Upper lobe of right lung (tissue), 1 donor: ENCODE data around the gene ESCO1. TPM values are rescaled to one million over a fixed set of nuclear protein-coding genes. Genes with fewer than 3 reads are reported as not detected.

ENCODE experiments used
- ATAC-seq: fragments of 200-7000 bp; cut with Tn5 transposase; one replicate; pipeline ENCODE4 v1.9.1; 2020; ENCODE audit warnings: mild to moderate bottlenecking, moderate library complexity
- DNase-seq: peaks from one replicate; pipeline ENCODE4 v3.0.0-alpha.2; 2020
- H3K27ac ChIP-seq: fragments of 200-600 bp; one replicate; pipeline ENCODE4 v1.8.0; 2022
- H3K27me3 ChIP-seq: fragments of 200-600 bp; one replicate; pipeline ENCODE4 v1.8.0; 2022; ENCODE audit warnings: mild to moderate bottlenecking
- H3K36me3 ChIP-seq: fragments of 200-600 bp; one replicate; pipeline ENCODE4 v1.8.0; 2022
- H3K4me1 ChIP-seq: fragments of 200-600 bp; one replicate; pipeline ENCODE4 v1.8.0; 2022
- H3K4me3 ChIP-seq: fragments of 200-600 bp; one replicate; pipeline ENCODE4 v1.8.0; 2022; ENCODE audit warnings: mild to moderate bottlenecking
- H3K9me3 ChIP-seq: fragments of 200-600 bp; one replicate; pipeline ENCODE4 v1.8.0; 2022
- intact Hi-C: fragments of 100-400 bp; cut with DNase I; formaldehyde crosslinking; loops from one replicate; pipeline ENCODE4 v1.11.0; 2022
- total RNA-seq: library from RNA; stranded (reverse); fragmentation: NEBNext Ultra II Directional; extraction: Animal tissue kit (Norgen Biotek cat#: 25700); gene quantifications from one replicate; pipeline ENCODE4 v1.2.1, GENCODE V29; 2021
- TF ChIP-seq, protein P1 (sequence below): fragments of 200-600 bp; IDR thresholded peaks from one replicate; pipeline ENCODE4 v1.8.0; 2022; ENCODE audit warnings: antibody characterized with exemption
- donor health status: DM: no; HTN: yes; CAD: no; lungs with severe emphysema.

ESCO1 gene
- total RNA-seq, 1 donor from 2014 or later: 15.4 TPM

DNA sequence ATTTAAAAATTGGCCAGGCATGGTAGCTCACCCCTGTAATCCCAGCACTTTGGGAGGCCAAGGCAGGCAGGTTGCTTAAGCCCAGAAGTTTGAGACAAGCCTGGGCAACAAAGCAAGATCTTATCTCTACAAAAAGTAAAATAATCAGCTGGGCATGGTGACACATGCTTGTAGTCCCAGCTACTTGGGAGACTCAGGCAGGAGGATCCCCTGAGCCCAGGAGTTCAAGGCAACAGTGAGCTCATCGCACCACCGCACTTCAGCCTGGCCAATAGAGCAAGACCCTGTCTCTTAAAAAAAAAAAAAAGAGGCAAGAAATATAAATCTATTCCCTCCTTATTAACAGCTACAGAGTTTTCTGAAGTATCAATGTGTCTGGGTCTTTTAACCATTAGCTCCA lies 51.9 kb downstream of the ESCO1 start:
- ATAC-seq (no peak), DNase-seq (no peak)
- H3K27me3 ChIP-seq: no peaks in the 10 kb centered on the region
- no peaks in the 10 kb centered on the region for H3K4me1 ChIP-seq
- no peak overlapping the region for H3K27ac ChIP-seq
- peaks cover 48% of the 10 kb centered on the region for H3K36me3 ChIP-seq
- TF ChIP-seq, protein P1, sequence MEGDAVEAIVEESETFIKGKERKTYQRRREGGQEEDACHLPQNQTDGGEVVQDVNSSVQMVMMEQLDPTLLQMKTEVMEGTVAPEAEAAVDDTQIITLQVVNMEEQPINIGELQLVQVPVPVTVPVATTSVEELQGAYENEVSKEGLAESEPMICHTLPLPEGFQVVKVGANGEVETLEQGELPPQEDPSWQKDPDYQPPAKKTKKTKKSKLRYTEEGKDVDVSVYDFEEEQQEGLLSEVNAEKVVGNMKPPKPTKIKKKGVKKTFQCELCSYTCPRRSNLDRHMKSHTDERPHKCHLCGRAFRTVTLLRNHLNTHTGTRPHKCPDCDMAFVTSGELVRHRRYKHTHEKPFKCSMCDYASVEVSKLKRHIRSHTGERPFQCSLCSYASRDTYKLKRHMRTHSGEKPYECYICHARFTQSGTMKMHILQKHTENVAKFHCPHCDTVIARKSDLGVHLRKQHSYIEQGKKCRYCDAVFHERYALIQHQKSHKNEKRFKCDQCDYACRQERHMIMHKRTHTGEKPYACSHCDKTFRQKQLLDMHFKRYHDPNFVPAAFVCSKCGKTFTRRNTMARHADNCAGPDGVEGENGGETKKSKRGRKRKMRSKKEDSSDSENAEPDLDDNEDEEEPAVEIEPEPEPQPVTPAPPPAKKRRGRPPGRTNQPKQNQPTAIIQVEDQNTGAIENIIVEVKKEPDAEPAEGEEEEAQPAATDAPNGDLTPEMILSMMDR: no peak
- no peaks in the 10 kb centered on the region for H3K9me3 ChIP-seq
- intact Hi-C loops: no loop called here
- H3K4me3 ChIP-seq: no peak overlapping the region

DNA sequence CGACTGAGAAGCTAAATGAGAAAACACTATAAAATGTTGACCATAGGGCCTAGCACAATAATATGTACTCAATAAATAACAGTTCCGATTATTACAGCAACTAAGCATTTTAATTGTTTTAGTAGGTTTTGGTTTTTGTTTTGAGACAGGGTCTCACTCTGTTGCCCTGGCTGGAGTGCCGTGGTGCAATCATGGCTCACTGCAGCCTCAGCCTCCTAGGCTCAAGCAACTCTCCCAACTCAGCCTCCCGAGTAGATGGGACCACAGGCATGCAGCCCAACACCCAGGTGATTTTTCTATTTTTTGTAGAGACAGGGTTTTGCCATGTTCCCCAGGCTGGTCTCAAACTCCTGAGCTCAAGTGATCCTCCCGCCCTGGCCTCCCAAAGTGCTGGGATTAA lies 54.1 kb downstream of the ESCO1 start:
- H3K4me1 ChIP-seq: no peaks in the 10 kb centered on the region
- DNase-seq (no peak), ATAC-seq (no peak)
- intact Hi-C loops: no loop called here
- TF ChIP-seq, protein P1: no peak
- no peak overlapping the region for H3K27ac ChIP-seq
- no peak overlapping the region for H3K4me3 ChIP-seq
- no peaks in the 10 kb centered on the region for H3K9me3 ChIP-seq
- H3K27me3 ChIP-seq: no peaks in the 10 kb centered on the region
- peaks cover 36% of the 10 kb centered on the region for H3K36me3 ChIP-seq

DNA sequence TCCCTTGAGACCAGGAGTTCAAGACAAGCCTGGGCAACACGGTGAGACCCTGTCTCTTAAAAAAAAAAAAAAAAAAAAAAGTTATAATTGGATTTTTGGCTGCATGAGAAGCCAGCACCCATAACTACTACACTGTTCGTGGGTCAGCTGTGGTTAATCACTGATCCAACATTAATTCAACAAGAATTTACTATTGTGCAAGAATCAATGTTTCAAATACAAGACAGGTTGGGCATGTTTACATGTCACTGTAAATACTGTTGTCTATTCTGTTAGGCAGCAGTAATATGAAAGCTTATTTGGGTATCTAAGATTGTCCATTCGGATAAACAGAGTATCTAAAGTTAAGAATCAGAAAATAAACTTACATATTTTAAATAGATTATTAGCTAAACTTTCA lies 62.3 kb downstream of the ESCO1 start:
- intact Hi-C loops: no loop called here
- H3K9me3 ChIP-seq: no peaks in the 10 kb centered on the region
- TF ChIP-seq, protein P1: no peak
- no peak overlapping the region for H3K4me3 ChIP-seq
- ATAC-seq (no peak), DNase-seq (no peak)
- H3K27me3 ChIP-seq: no peaks in the 10 kb centered on the region
- H3K4me1 ChIP-seq: no peaks in the 10 kb centered on the region
- H3K36me3 ChIP-seq: peaks cover 51% of the 10 kb centered on the region
- H3K27ac ChIP-seq: no peak overlapping the region

DNA sequence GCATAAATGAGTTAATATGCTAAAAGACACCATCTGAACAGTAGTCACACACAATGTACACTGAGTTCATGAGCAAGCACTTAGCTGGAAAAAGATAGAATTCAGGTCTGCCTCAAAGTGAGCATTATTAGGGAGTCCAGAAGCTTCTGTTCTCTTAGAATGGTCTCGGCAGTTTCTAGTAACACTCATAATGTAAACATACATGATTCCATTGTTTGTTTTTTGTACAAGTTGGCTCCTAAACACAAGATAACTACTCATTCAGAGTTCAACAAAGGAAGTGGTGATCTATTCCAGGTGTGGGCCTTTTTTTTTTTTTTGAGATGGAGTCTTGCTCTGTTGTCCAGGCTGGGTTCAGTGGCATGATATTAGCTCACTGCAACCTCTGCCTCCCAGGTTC lies 66.2 kb downstream of the ESCO1 start:
- intact Hi-C loops: no loop called here
- TF ChIP-seq, protein P1: no peak
- H3K36me3 ChIP-seq: peaks cover 72% of the 10 kb centered on the region
- no peak for DNase-seq
- H3K27me3 ChIP-seq: no peaks in the 10 kb centered on the region
- no peaks in the 10 kb centered on the region for H3K4me1 ChIP-seq
- H3K27ac ChIP-seq: no peak overlapping the region
- ATAC-seq: no peak
- H3K9me3 ChIP-seq: no peaks in the 10 kb centered on the region
- no peak overlapping the region for H3K4me3 ChIP-seq

- intact Hi-C loops: no loop called here
- DNase-seq (no peak), ATAC-seq (no peak)
- Histone ChIP-seq H3K27ac (no peak overlapping the region), H3K4me1 (no peaks in the 10 kb centered on the region), H3K36me3 (peaks cover 73% of the 10 kb centered on the region), H3K9me3 (no peaks in the 10 kb centered on the region), H3K4me3 (no peak overlapping the region), H3K27me3 (no peaks in the 10 kb centered on the region)
- TF ChIP-seq, protein P1: no peak
These were observed 74.0 kb downstream of the ESCO1 start for GRCh38 chr18:21526463-21526862.

GRCh38 chr18:21525916-21526315 lies 74.6 kb downstream of the ESCO1 start:
- no peak overlapping the region for H3K4me3 ChIP-seq
- H3K36me3 ChIP-seq: peaks cover 67% of the 10 kb centered on the region
- no peak overlapping the region for H3K27ac ChIP-seq

More at GRCh38 chr18:21525916-21526315, 74.6 kb downstream of the ESCO1 start:
- Histone ChIP-seq H3K4me1 (no peaks in the 10 kb centered on the region), H3K27me3 (no peaks in the 10 kb centered on the region), H3K9me3 (no peaks in the 10 kb centered on the region)
- DNase-seq (no peak), ATAC-seq (no peak)
- TF ChIP-seq, protein P1: no peak
- intact Hi-C loops: no loop called here
